ENCODE results near the gene AMBRA1.
A peak's percentile ranks its signal among the peaks of the same experiment; 100 is the strongest.
"Not testable (repeated sequence)": the region's sequence is repeated elsewhere in the genome, so short reads cannot be mapped to it uniquely, and the experiment has no call there.

The AMBRA1 gene

DNA sequence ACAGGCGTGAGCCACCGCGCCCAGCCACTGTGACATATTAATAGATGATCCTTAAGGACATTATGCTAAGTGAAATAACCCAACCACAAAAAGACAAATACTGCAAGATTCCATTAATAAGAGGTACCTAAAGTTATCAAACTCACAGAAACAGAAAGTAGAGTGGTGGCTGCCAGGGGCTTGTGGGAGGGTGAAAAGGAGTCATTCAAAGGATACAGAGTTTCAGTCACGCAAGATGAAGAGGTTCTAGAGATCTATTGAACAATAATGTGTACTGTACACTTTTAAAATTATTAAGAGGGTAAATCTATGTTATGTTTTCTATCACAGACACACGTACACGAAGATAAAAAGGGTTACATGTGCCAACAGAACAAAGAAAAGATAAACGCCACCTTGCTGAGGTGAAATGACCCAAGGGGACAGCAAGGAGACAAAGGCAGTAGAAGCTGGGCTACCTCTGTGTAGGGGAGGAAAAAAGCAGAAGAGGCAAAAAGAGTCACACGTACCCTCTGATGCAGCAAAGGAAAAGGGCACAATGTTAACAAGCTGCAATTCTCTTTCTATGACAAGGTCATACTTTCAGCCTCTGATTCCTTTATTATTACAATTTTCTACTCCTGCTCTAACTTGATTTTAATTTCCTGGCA lies 65.3 kb downstream of the AMBRA1 start:
- peak; percentile 10 for DNase-seq

DNA sequence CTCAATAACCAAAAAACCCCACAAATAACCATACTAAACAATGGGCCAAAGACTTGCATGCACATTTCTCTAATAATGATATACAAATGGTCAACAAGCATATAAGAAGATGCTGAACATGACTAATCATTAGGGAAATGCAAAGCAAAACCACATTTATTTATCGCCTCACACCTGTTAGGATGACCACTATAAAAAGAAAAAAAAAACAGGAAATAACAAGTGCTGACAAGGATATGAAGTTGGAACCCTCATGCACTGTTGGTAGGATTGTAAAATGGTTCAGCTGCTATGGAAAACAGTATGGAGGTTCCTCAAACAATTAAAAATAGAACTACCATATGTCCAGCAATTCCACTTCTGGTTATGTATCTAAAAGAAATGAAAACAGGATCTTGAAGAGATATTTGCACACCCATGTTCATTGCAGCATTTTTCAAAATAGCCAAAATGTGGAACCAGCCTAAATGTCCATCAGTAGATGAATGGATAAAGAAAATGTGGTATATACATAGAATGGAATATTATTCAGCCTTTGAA lies 66.2 kb downstream of the AMBRA1 start:
- no peak for DNase-seq

DNA sequence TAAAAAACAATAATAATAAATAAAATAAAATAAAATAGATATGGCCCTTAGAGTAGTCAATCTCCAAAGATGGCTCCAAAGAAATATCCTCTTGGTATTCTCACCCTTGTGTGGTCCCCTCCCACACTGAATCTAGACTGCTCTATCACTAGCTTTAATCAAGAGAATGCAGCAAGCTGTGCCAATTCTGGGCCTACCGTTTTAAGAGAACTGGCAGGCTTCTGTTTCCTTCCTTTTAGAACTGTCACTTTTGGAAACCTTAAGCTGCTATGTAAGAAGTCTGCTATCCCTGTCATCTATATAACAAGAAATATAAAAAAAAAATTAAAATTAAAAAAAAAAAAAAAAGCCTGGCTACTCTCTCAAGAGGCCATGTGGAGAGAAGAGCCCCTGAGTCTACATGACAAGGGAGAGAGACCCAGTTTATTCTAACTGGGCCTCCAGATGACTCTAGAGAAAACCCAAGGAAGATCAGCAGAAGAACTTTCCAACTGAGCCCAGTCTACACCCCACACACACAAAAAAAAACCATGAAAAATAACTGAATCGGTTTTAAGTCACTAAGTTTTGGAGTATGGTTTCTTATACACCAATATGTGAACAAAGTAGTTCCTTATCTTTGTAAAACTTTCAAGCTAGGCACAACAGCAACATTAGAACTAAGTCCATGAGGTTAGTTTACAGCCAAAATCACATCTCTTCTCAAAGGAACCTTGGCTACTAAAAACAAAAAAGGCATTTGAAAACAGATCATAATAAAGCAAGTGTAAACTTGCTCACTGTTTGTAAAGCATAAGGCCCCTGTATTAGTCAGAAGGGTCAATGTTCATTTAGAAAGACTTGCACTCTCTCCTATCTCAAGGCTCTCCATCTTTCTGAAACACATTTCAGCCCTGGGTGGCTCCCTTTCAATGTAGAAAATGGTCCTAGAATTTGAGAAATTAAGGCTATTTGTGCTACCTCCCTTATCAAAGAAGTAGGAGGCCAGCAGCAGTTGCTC lies 67.3 kb downstream of the AMBRA1 start:
- no peak for DNase-seq

DNA sequence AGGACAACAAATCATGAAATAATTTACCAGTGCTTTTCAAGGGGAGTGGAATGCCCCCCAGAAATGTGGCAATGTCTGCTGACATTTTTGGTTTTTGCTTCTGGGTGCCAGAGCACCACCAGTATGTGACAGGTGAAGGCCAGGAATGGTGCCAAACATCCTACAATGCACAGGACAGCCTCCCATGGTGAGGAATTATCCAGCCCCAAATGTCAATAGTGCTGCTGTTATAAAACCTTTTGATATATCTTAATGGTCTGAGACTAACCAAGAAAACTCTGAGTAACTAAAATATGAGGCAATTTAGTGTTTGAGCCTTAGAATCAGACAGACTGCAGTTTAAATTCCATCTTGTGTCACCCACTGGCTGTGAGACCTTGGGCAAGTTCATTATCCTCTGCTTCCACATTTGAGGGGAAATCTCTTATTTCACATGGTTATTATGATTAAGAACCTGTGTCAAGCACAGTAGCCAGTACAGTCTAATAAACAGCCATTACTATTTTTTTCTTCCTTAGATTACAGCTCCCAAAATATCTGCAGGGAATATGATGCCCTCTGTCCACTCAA lies 69.5 kb downstream of the AMBRA1 start:
- no peak for DNase-seq

DNA sequence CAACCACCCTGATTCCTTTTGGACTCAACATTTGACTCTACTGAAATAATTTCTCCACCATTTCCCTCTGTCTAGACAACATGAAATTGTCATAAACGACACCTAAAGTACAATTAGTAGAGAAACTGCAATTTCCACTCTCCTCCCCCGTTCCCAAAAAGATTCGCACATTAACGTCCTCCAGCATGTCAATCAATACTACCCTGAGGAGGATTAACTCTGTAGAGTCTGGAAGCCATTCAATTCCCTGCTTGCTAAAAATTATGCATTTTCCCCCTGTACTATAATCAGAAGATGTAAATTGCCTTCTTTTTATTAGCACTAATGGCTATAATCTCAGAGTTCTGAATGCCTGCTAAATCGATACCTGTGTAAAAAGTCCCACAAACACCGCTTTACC lies 70.5 kb downstream of the AMBRA1 start:
- DNase-seq: no peak

DNA sequence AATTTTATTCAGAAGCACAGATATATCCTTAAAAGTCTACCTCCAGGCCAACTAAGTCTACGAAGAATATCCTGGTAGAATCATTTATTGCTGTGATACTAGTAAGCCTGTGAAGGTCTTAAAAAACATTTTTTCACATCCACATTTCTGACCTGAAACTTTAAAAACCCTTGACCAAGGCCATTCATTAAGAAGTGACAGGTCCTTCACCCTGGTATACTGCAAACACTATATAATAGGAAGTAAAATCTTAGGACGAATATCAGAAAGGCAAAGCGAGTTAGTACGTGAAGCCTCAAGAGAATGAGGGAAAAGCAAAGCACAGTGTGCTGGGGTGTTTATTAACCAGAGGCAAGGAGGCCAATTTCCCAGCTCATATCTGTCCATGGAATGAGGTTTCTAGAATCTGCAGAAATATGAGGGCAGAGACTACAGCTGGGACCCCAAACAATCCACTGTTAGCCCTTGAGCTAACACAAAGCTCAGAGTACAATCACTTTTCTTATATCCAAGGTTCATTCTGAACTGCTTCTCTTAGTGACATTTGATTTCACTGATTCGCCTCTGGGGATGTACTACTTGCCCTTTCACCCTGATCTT lies 71.0 kb downstream of the AMBRA1 start:
- DNase-seq: no peak

DNA sequence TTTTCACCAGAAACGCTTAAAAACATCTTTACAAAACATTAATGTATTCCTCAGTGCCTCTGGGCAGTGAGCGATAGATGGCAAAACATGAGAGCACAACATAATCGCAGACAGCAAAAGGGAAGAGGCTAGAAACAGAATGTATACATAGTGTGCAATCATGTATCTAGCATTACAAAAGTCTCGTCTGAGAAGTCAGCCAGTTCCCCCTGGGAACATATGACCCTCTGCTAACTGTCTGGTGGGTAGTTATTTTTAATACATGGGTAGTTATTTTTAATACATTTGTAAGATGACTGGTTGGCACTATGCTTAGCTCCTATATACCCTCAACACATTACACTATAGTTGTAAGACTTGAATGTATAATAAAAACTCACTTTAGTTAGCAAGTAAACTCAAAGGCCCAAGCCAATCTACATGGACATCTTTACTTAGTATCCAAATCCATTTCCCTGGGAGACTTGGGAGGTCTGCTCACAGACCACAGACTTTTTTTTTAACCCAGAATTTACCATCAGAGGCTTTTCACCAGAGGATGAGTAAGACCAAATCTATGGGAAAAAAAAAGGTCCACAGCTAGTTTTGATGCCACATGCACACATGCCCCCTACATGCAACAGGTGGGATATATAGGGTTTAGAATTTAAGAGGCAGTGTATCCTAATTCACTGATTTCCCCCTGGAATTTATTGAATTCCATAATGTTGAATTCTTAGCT lies 71.7 kb downstream of the AMBRA1 start:
- no peak for DNase-seq

DNA sequence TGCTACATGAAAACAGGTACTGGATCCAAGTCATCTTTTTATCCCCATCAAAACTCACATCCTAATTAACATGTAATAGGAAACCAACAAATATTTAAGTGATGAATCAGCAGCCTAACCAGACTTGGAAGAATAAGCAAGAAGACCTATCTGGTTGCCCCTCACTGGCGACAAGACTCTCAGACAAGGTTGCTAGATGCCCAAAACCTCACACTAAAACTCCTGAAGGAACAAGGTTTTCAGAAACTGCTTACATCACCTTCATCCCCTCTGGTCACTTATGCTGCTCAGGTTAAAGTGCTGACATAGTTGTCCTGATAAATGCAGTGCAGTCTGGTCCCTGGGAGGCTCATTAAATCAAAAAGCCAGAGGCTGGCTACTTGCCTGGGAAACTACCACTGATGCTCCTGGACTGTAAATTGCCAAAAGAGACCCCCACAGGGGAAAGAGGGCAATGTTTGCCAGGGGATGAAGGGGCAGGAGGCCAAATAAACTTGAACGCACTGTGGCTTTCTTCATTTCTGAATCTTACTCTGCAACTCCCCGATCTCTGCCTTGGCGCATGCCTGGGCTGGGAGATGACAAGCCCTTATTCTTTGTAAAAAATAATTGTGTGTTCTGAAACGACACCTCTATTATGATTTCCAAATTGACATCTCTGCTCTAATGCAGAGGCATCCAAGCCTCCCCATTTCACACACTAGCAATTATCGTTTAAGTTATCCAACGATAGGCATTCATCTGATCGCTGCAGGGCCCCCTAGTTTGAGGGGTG lies 72.7 kb downstream of the AMBRA1 start:
- DNase-seq: no peak

DNA sequence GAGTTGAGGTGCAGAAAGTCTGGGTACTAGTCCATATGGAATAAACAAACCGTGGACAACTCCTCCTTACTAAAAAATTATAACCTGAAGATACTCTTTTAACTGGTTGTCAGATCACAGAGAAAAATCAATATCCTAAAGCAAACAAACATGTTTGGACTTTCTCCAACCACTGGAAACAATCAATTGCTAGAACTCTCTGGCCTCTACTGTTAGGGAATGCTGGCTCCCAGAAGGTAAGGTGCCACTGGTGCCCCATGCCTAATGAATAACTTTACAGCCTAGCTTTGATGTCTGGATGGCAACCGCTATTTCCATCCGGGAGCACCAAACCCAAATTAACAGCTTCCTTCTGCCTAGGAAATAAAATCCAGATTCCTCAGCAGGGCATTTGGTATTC lies 74.5 kb downstream of the AMBRA1 start:
- no peak for DNase-seq

DNA sequence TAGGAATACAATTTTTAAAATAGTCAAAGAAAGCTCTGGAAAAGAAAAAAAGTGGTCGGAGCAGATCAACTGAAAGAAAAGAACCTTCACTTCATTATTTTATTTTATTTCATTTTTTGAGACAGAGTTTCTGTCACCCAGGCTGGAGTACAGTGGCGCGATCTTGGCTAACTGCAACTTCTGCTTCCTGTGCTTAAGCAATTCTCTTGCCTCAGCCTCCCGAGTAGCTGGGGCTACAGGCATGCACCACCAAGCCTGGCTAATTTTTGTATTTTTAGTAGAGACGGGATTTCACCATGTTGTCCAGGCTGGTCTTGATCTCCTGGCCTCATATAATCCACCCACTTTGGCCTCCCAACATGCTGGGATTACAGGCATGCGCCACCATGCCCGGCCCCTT lies 74.9 kb downstream of the AMBRA1 start:
- DNase-seq: not testable (repeated sequence)

DNA sequence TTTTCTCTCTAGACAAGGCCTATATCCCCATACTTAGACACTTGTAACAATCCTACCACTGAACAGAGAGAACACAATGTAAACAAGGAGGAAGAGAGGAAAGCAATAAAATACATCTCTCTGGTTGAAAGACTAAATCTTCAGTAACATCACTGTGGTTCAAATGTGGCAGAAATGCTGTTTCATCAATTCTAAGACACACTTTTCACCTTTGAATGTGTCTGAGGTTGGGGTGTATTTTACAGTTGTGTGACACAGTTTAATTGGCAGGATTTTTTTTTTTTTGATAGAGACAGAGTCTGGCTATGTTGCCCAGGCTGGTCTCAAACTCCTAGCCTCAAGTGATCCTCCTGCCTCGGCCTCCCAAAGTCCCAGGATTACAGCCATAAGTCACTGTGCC lies 79.5 kb downstream of the AMBRA1 start:
- DNase-seq: no peak

DNA sequence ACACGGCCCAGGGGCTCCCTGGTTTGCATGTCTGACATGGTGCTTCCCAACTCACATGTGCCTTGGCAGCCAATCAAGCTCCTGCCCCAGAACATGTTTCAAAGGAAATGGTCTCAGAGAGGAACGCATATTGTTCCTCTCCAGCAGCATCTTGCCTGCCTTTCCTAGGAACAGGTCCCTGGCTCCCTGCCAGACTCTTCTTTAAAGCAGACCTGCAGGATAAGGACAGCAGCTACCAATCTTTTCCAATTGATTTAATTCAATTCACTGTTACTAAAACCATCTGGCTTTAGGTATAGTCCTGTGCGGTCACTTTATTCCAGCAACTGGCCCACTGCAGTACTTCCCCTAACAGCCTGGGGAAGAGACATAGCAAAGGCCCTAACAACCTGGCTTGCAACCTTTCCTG lies 79.9 kb downstream of the AMBRA1 start:
- no peak for DNase-seq

DNA sequence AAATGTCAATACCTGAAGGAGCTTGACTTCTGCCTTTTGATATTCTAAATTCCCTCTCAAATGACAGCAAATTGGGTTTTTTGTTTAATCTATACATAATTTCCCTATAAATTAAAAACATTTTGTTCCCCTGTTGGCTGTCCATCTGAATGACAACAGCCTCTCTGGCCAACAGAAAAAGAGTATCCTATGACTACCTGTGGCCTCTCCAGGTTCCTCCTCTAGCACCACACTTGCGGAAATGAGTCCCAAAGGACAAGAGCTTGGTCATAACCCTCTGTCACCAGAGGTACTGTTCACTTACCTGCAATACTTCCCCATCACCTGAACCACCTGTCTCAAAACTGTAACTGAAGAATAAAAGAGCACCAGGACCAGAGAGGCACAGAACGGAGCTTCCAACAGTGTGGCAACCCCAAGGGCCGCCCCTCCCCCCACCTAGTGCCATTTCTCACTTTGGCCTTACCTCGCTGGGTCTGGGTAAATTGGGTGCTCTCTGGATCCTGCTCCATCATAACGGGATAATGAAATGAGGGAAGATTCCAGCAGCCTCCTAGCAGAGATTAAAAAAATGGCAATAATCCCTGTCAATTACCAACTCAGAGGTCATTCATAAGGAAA lies 81.5 kb downstream of the AMBRA1 start:
- DNase-seq: no peak

DNA sequence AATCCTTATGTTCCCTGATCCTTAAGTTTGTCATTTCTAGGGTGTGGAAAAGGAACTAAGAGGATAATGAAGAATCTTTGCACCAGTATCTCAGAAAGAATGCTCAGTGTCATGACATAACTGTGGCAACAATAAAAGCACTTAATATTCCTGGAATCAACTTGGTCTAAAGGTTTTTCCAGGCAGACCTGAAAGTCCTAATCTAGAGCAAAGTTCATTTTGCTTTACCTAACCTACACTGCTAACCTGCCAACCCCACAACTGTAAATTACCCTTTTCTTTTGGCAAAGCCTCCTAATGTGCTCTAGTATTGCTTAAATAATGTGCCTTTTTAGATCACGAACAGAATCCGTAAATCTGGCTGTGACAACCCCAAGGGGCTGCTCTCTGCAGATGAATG lies 82.5 kb downstream of the AMBRA1 start:
- DNase-seq: no peak

DNA sequence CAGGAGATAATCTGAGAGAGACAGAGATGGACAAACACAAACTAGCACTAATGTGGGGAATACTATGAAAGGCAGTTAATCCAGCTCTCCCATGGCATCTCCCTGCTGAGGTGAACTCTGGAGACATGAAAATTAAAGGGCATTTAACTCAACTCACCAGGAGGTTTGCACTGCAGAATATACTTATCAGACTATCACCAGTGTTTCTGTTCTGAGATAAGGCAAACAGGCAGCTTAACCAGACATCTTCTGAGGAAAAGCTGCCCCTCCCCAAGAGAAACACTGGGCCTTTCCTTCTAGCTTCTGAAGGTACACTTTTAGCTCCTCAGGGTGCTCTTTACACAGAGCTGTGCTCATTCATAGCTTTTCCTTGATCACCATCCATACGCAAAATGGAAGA lies 85.5 kb downstream of the AMBRA1 start:
- DNase-seq: no peak

DNA sequence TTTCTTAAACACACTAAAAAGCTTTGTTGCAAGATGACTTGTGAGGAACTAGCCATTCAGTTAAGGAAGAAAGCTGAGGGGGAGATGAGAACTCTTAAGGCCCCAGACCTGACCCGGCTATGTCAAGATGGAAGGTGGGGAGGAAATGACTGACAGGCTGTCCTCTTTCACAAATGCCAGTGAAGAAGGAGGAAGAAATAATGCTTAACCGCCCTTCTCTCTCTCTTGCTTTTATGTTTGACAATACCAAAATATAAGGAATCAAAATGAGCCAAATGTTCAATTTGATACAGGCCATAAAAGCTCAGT lies 87.4 kb downstream of the AMBRA1 start:
- no peak for DNase-seq

DNA sequence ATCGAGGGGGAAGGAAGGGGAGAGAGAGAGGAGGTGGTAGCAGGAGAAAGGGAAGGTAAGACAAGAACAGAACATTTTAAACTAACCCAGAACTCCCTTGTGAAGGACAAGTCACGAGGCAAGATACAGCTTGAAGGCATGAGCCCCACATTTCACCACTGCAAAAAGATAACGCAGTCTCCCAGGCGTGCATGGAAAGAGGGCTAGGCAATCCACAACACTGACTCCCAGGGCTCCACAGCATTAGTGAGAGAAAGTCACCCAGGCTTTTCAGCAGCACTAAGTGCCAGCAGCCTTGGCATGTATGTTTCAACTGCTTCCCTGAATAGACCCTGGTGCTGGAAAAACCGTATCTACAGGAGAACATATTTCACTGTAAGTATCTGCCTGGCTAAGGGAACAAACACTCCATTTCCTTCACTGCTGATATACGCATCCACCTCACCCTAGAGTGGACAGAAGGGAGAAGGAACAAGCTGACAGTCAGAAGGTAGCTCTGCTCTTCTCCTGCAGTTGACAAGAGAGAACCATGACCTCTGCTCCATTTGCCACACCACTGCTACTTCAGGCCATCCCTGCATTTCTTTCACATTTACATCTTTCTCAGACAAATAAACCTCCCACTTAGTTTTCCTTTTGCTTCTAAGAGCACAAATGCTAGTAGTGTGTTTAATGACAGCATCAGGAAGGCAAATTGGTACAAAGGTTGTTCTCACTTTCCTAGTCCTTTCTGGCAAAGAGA lies 87.9 kb downstream of the AMBRA1 start:
- no peak for DNase-seq

DNA sequence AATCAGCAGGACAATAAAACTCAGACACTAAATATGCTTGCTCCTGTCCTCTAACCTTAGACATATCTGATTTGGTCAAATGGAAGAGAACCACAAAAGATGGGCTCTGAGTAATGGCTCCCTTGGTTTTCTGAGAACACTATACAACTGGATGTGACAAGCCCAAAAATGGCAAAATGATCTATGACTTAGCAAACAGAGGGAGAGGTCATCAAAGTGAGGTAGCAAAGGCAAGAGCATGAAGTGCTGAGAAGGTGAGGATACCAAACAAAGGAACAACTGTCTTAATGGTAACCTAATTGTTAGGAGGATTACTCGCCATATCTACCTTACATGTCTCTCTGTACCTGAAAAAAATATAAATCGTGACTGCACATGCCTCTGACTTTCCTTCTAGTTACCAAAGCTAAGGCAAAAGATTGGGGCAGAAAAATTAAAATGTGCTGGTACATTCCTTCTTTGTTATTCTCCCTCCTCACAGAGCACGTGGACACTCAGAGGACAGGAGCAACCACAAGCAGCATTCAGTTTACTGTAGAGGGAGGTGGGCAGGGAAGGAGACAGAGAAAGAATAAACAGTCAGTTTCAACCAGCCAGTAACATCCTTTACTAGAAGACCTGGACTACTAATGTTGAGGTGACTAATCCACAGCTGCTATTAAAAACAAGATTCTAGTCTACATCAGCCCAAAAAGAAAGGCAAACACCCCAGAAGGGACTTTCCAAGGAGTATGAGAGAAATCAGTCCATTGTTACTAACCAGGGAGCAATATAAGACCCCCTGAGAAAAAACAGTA lies 88.8 kb downstream of the AMBRA1 start:
- no peak for DNase-seq

DNA sequence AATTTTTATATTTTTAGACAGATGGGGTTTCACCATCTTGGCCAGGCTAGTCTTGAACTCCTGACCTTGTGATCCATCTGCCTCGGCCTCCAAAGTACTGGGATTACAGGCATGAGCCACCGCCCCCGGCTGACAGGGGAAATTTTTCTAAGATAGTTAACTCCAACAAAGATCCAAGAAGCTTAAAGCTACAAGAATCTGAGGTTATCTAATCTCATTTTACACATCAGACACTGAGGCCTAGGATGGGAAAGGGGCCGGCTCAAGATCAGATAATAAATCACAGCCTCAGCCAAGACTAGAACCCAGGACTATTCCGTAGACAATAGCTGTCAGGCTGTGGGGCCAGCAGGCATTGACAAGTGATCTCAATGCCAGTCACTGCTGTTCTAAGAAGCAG lies 94.0 kb downstream of the AMBRA1 start:
- no peak for DNase-seq

DNA sequence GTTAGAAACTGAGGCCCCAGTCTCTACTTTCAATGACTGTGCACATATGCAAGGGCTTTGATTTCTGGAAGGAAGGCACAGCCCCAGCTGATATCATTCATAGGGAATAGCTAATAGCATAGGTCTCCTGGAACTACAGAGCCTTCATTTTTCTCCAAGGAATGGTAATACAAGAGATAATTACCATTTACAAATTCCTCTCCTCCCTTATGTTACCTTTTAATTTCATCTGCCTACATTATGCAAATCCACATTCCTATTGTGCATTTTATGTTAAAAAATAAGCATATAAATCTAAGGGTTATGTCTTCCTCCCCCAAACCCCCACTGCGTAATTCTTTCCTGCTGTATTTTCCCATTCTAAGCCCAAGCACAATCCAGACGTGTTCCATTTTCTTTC lies 94.9 kb downstream of the AMBRA1 start:
- no peak for DNase-seq

Measured in stimulated activated CD4-positive, alpha-beta T cell treated with anti-CD3 and anti-CD28 coated beads, Interleukin-1b, Interleukin-23, amount 100 ng/mL, for 48 hours (primary cell).